ENCODE data around the gene HERPUD1.
"Not testable (repeated sequence)": the region's sequence is repeated elsewhere in the genome, so short reads cannot be mapped to it uniquely, and the experiment has no call there.

HERPUD1 gene

DNA sequence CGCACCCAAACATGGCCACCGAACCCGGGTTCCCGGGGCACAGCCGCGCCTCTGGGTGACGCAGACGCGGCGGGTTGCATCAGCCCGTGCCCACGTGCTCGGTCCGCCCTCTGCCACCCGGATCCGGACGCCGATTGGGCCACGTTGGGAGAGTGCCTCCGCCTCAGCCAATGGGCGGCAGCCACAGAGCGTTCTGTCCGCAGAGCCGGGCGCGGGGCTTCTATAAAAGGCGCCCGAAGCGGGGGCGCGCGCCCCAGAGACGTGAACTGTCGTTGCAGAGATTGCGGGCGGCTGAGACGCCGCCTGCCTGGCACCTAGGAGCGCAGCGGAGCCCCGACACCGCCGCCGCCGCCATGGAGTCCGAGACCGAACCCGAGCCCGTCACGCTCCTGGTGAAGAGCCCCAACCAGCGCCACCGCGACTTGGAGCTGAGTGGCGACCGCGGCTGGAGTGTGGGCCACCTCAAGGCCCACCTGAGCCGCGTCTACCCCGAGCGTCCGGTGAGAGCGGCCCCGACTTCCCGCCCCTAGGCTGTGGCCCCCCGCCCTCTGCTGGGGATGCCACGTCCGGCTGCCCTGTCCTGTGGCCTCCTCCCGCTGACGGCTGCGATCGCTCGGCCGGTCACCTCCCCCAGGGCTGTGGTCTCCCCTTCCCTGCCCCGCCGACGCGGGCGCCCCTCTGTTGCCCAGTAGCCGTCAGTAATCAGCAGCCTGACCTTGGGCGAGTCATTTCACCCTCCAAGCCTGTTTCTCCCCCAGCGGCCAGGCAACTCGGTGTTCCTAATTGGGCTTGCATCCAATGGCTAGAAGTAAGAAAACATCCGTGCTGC is at the start of gene HERPUD1:
TSS of gene HERPUD1 (plus strand) at position 251 of the 829 bp plus-strand sequence. CDS start at position 354, 103 bp downstream.
- peak; percentile 99 for DNase-seq
- Mint-ChIP-seq H3K4me1 (peaks cover 39% of the 10 kb centered on the region), H3K27me3 (peaks cover 4% of the 10 kb centered on the region), H3K9me3 (no peaks in the 10 kb centered on the region), H3K4me3 (peak within 1 kb of the TSS; percentile 99), H3K36me3 (peaks cover 41% of the 10 kb centered on the region), H3K27ac (peak within 1 kb of the TSS; percentile 99)
- CTCF ChIA-PET: interaction anchor here (0.8 to 1.6 kb wide), 3 partner anchors 65 to 78 kb away, joined by 3 to 4 read pairs (median 4); no protein-coding TSS in a partner anchor

DNA sequence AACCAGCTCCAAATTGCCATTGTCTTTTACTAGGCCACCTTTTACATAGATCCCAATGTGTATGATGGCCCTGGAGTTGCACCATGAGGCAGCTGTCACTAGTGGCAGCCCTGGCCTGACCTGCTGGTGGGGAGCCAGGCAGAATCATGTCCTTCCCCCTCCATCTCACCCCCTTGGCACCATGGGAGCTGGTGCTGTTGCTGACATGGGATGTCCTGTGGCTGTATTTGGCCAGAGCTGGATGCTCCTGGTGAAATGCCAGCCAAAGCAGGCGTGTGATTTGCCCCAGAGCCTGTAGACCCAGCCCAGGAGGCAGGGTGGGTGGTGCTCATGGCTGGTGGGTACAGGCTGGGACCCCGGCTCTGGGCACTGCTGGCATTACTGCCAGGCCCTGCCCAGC is 48.4 kb upstream of the HERPUD1 start:
- CTCF ChIA-PET: interaction anchor here (0.6 to 1.4 kb wide), 5 partner anchors 10 to 70 kb away, joined by 3 read pairs; no protein-coding TSS in a partner anchor

GRCh38 chr16:56884026-56884582 is 47.8 kb upstream of the HERPUD1 start:
- H3K4me3 Mint-ChIP-seq: no peak overlapping the region
- H3K4me1 Mint-ChIP-seq: no peaks in the 10 kb centered on the region
- DNase-seq: no peak
- H3K36me3 Mint-ChIP-seq: no peaks in the 10 kb centered on the region
- H3K27me3 Mint-ChIP-seq: peaks cover 27% of the 10 kb centered on the region
- H3K9me3 Mint-ChIP-seq: no peaks in the 10 kb centered on the region
- CTCF ChIA-PET: interaction anchor here (0.6 to 1.4 kb wide), 4 partner anchors 15 to 69 kb away, joined by 3 read pairs; no protein-coding TSS in a partner anchor
- H3K27ac Mint-ChIP-seq: no peak overlapping the region

More for the DNA sequence above, 48.4 kb upstream of the HERPUD1 start:
- Mint-ChIP-seq H3K27ac (no peak overlapping the region), H3K27me3 (peaks cover 27% of the 10 kb centered on the region), H3K4me3 (no peak overlapping the region), H3K36me3 (no peaks in the 10 kb centered on the region), H3K4me1 (no peaks in the 10 kb centered on the region), H3K9me3 (no peaks in the 10 kb centered on the region)
- DNase-seq: no peak

DNA sequence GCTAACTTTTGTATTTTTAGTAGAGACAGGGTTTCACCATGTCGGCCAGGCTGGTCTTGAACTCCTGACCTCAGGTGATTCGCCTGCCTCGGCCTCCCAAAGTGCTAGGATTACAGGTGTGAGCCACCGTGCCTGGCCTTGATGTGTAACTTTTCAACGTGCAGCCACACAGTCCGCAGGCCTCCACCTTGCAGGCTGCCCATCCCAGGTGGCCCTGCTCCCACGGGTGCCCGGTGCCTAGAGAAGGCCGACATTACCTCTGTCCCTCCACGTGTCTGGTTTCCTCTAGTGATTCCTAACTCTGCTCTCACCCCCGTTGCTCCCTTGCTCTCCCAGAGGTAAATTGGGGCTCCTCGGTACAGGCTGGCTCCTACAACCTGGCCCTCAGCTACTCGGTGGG is 47.0 kb upstream of the HERPUD1 start:
- not testable (repeated sequence) for H3K4me1 Mint-ChIP-seq, H3K36me3 Mint-ChIP-seq, H3K9me3 Mint-ChIP-seq, DNase-seq, H3K27ac Mint-ChIP-seq, H3K4me3 Mint-ChIP-seq
- CTCF ChIA-PET: interaction anchor here (1.4 kb wide), 1 partner anchor 18 kb away, joined by 3 read pairs; no protein-coding TSS in a partner anchor
- peaks cover 27% of the 10 kb centered on the region for H3K27me3 Mint-ChIP-seq

- no peak overlapping the region for H3K27ac Mint-ChIP-seq
- CTCF ChIA-PET: no interaction called here
Measured at GRCh38 chr16:56885446-56886162, 46.3 kb upstream of the HERPUD1 start.

DNA sequence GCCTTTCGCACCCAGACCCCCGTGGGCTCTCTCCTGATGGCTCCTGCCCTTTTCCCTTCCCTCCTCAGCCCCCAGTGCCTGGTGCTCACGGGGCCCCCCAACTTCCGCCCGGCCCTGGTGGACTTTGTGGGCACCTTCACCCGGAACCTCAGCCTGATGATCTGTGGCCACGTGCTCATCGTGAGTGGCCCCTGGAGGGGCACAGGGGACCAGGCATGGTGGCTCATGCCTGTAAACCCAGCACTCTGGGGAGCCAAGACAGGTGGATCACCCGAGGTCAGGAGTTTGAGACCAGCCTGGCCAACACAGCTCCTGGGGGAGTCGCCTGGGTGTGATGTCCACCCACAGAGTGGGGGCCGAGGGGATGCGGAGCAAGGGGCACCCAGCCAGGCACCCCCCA is 45.6 kb upstream of the HERPUD1 start:
- Mint-ChIP-seq H3K4me3 (no peak overlapping the region), H3K27ac (no peak overlapping the region), H3K4me1 (no peaks in the 10 kb centered on the region), H3K27me3 (peaks cover 30% of the 10 kb centered on the region), H3K9me3 (no peaks in the 10 kb centered on the region), H3K36me3 (no peaks in the 10 kb centered on the region)
- CTCF ChIA-PET: no interaction called here
- no peak for DNase-seq

More at GRCh38 chr16:56885446-56886162, 46.3 kb upstream of the HERPUD1 start:
- H3K36me3 Mint-ChIP-seq: no peaks in the 10 kb centered on the region
- no peak for DNase-seq
- no peaks in the 10 kb centered on the region for H3K4me1 Mint-ChIP-seq
- peaks cover 27% of the 10 kb centered on the region for H3K27me3 Mint-ChIP-seq
- H3K4me3 Mint-ChIP-seq: no peak overlapping the region
- H3K9me3 Mint-ChIP-seq: no peaks in the 10 kb centered on the region

DNA sequence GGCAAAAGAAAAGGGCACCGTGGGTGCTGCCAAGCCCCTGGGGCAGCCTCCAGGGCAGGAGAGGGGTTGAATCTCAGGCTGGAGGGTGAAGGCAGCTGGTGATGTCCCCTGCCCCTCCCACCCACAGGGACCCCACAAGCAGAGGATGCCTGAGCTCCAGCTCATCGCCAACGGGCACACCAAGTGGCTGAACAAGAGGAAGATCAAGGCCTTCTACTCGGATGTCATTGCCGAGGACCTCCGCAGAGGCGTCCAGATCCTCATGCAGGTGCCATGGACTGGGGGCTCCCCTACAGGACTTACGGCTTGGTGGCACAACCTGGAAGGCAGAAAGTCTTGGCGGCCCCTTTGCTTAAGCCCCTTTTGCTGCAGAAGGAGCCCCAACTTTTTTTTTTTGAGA is 45.1 kb upstream of the HERPUD1 start:
- Mint-ChIP-seq H3K27me3 (peaks cover 36% of the 10 kb centered on the region), H3K36me3 (no peaks in the 10 kb centered on the region), H3K9me3 (no peaks in the 10 kb centered on the region), H3K27ac (no peak overlapping the region), H3K4me1 (no peaks in the 10 kb centered on the region), H3K4me3 (no peak overlapping the region)
- CTCF ChIA-PET: no interaction called here
- no peak for DNase-seq

DNA sequence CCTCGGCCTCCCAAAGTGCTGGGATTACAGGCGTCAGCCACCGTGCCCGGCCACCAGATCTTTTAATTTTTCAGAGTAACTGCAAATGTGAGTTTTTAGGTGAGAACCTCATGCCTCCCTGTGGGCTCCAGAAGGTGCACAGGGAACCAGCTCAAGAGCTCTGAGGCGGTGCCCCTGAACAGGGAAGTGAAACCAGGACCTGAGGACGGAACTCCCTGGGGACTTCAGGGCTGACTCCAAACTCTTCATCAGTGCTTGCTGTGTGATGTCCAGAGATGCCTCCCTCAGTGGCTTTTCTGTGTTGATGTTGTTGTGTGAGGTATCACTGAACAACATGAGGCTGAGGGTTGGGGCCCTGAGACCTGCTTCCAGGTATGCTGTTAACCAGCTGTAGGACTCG is 43.1 kb upstream of the HERPUD1 start:
- CTCF ChIA-PET: no interaction called here
- Mint-ChIP-seq H3K36me3 (no peaks in the 10 kb centered on the region), H3K27me3 (peaks cover 38% of the 10 kb centered on the region), H3K9me3 (no peaks in the 10 kb centered on the region), H3K4me1 (no peaks in the 10 kb centered on the region), H3K27ac (no peak overlapping the region), H3K4me3 (no peak overlapping the region)
- DNase-seq: no peak

DNA sequence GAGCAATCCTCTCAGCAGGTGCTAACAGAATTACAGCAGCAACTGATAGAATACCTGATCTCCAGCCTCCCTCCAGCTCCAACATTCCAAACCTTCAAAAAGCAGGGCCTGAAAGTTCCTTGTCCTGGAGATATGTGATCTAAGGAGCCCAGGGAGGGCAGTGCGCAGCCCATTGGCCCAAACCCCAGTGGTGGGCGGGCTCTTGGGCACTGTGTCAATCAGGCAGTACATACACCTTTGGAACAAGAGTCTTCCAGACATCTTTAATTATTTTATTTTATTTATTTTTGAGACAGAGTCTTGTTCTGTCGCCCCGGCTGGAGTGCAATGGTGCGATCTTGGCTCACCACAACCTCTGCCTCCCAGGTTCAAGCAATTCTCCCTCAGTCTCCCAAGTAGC is 42.7 kb upstream of the HERPUD1 start:
- H3K36me3 Mint-ChIP-seq: no peaks in the 10 kb centered on the region
- CTCF ChIA-PET: interaction anchor here (1.2 kb wide), 1 partner anchor 20 kb away, joined by 4 read pairs; no protein-coding TSS in a partner anchor
- H3K9me3 Mint-ChIP-seq: no peaks in the 10 kb centered on the region
- H3K4me3 Mint-ChIP-seq: no peak overlapping the region
- no peaks in the 10 kb centered on the region for H3K4me1 Mint-ChIP-seq
- DNase-seq: no peak
- H3K27me3 Mint-ChIP-seq: peaks cover 37% of the 10 kb centered on the region
- H3K27ac Mint-ChIP-seq: no peak overlapping the region

DNA sequence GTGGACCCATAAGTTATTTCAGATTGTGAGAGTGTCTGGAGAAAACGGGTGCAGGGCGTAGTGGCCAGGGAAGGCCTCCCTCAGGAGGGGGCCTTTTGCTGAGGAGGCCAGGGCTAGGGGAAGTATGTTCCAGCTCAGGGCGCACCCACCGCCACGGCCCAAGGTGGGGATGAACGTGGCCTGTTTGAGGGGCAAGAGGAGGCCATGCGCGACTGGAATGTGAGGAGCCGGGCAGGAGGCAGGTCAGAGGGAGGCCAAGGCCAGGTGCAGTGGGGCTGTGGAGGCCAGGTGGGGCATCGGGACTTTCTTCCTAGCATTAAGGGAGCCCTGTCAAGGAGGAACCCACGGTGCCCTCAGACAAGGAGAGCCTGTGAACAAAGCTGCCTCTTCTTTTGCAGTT is 40.3 kb upstream of the HERPUD1 start:
- Mint-ChIP-seq H3K9me3 (no peaks in the 10 kb centered on the region), H3K27me3 (peaks cover 40% of the 10 kb centered on the region), H3K27ac (no peak overlapping the region), H3K4me1 (no peaks in the 10 kb centered on the region), H3K36me3 (no peaks in the 10 kb centered on the region), H3K4me3 (no peak overlapping the region)
- CTCF ChIA-PET: no interaction called here
- no peak for DNase-seq

- no peak overlapping the region for H3K4me3 Mint-ChIP-seq
- CTCF ChIA-PET: no interaction called here
- H3K36me3 Mint-ChIP-seq: no peaks in the 10 kb centered on the region
- peaks cover 50% of the 10 kb centered on the region for H3K27me3 Mint-ChIP-seq
- H3K9me3 Mint-ChIP-seq: no peaks in the 10 kb centered on the region
- no peak overlapping the region for H3K27ac Mint-ChIP-seq
- H3K4me1 Mint-ChIP-seq: no peaks in the 10 kb centered on the region
- DNase-seq: no peak
Measured at GRCh38 chr16:56892705-56893104, 39.2 kb upstream of the HERPUD1 start.

DNA sequence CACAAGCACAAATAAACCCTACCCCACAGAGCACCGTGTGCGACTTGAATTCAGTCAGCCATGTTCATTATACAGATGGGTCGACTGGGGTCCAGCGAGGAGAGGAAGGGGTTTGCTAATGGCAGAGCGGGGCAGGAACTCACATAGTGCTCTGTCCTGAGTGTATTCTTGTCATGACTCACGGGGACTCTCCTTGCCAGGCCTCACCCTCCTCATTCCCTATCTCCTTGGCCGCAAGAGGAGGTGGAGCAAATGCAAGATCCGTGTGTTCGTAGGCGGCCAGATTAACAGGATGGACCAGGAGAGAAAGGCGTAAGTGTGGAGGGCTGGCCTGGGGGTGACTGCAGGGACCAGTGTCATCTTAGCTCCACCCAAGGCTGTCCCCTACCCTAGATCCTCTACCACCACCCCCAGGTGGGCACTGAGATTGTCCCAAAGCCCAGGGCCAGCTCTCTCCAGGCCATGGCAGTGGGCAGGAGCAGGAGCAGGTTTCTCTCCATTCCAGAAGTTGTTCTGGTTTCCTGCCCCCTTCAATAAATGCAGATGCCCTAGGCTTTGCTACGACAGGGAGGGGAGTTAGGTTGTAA is 37.5 kb upstream of the HERPUD1 start:
- Mint-ChIP-seq H3K4me3 (no peak overlapping the region), H3K4me1 (peaks cover 11% of the 10 kb centered on the region), H3K27me3 (peaks cover 56% of the 10 kb centered on the region), H3K27ac (no peak overlapping the region), H3K36me3 (no peaks in the 10 kb centered on the region), H3K9me3 (no peaks in the 10 kb centered on the region)
- no peak for DNase-seq
- CTCF ChIA-PET: interaction anchor here (0.8 kb wide), 1 partner anchor 12 kb away, joined by 3 read pairs; no protein-coding TSS in a partner anchor

DNA sequence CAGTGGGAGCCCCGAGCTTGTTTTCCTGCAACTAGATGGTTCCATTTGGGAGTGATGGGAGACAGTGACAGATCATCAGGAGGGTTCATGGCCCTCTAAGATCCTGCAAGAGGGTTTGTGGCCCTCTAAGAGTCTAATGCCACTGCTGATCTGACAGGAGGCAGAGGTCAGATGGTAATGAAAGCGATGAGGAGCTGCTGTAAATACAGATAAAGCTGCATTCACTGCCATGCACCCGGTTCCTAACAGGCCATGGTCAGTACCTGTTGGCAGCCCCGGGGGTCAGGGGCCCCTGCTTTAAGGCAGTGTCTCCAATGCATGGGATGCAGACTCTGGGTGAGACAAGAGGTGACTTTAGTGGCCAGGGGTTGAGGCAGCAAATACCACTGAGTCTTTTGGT is 36.1 kb upstream of the HERPUD1 start:
- DNase-seq: no peak
- Mint-ChIP-seq H3K36me3 (no peaks in the 10 kb centered on the region), H3K4me1 (peaks cover 20% of the 10 kb centered on the region), H3K27ac (no peak overlapping the region), H3K27me3 (peaks cover 69% of the 10 kb centered on the region), H3K4me3 (no peak overlapping the region), H3K9me3 (no peaks in the 10 kb centered on the region)
- CTCF ChIA-PET: no interaction called here

GRCh38 chr16:56896244-56896643 is 35.7 kb upstream of the HERPUD1 start:
- no peak for DNase-seq
- Mint-ChIP-seq H3K9me3 (no peaks in the 10 kb centered on the region), H3K36me3 (no peaks in the 10 kb centered on the region), H3K27ac (no peak overlapping the region), H3K4me1 (peaks cover 21% of the 10 kb centered on the region), H3K27me3 (peaks cover 70% of the 10 kb centered on the region), H3K4me3 (no peak overlapping the region)
- CTCF ChIA-PET: no interaction called here

All from activated naive CD4-positive, alpha-beta T cell treated with anti-CD3 and anti-CD28 coated beads, Interleukin-2, amount 10 ng/mL, durations not matched to agents 7 days and 5 days (primary cell).